H1 (cell line): ENCODE results near the gene CHST10. TPM values are rescaled to one million over a fixed set of nuclear protein-coding genes. Genes with fewer than 3 reads are reported as not detected.

Experiments
- CTCF ChIA-PET: fragments of 300-600 bp; sonication (Branson Sonifier 250); formaldehyde crosslinking; loops from one replicate; lab custom pipeline; 2021; ENCODE audit not compliant: partially characterized antibody; lab: Charles Lee
- POLR2A ChIA-PET: fragments of 300-600 bp; sonication (Branson Sonifier 250); formaldehyde crosslinking; loops from one replicate; lab custom pipeline; 2021; ENCODE audit warnings: inconsistent platforms; ENCODE audit not compliant: partially characterized antibody; lab: Charles Lee
- DNase-seq, 2 experiments: peaks; one replicate each; pipeline versions ENCODE4 v3.0.0 to v3.0.0-alpha.2; 2010 to 2022; ENCODE audit warnings: low spot score in 2 of 2, low read depth in 1 of 2, mixed read lengths in 1 of 2
- FAIRE-seq: peaks from 2 replicates; lab custom pipeline; 2011; peaks lifted over from hg19 to GRCh38; lab: Jason Lieb, UNC
- H2AFZ ChIP-seq: 2 replicates; pipeline ENCODE4 v1.8.1; 2012; ENCODE audit warnings: low read length, inconsistent platforms
- H2AK5ac ChIP-seq: 2 replicates; pipeline ENCODE4 v1.6.1; 2013; ENCODE audit warnings: low read depth, low read length
- H2BK120ac ChIP-seq: replicated peaks from 2 replicates; pipeline ENCODE3; 2013; ENCODE audit warnings: low read depth, low read length, inconsistent platforms
- H2BK12ac ChIP-seq: 2 replicates; pipeline ENCODE4 v1.6.1; 2013; ENCODE audit warnings: low read depth, low read length
- H2BK15ac ChIP-seq: 2 replicates; pipeline ENCODE4 v1.6.1; 2013; ENCODE audit warnings: low read length
- H2BK20ac ChIP-seq: 2 replicates; pipeline ENCODE4 v1.6.1; 2013; ENCODE audit warnings: low read length
- H2BK5ac ChIP-seq: 2 replicates; pipeline ENCODE4 v1.6.1; 2013; ENCODE audit warnings: low read depth, low read length
- H3K14ac ChIP-seq: 2 replicates; pipeline ENCODE4 v1.6.1; 2013; ENCODE audit warnings: inconsistent platforms; ENCODE audit not compliant: insufficient read length
- H3K18ac ChIP-seq: 2 replicates; pipeline ENCODE4 v1.6.1; 2013; ENCODE audit warnings: low read length; ENCODE audit errors: extremely low read depth
- H3K23ac ChIP-seq: 2 replicates; pipeline ENCODE4 v1.6.1; 2013; ENCODE audit warnings: inconsistent platforms; ENCODE audit not compliant: insufficient read length
- H3K23me2 ChIP-seq: 2 replicates; pipeline ENCODE4 v1.6.1; 2013; ENCODE audit warnings: low read depth, low read length
- H3K27ac ChIP-seq: 2 replicates; pipeline ENCODE4 v1.6.1; 2011; ENCODE audit warnings: low read depth, low read length, inconsistent platforms
- H3K27me3 ChIP-seq, 4 experiments: replicated peaks in 1 of 4; 1 replicate in 1 of 4; 2 replicates in 3 of 4; pipeline versions ENCODE4 v1.6.1 to v1.8.1; 2011 to 2013; ENCODE audit warnings: low read length in 3 of 4, mild to moderate bottlenecking in 3 of 4, inconsistent platforms in 2 of 4, mixed read lengths in 2 of 4, moderate library complexity in 1 of 4; ENCODE audit not compliant: control insufficient read depth in 3 of 4, insufficient read depth in 3 of 4; ENCODE audit errors: extremely low read depth in 1 of 4
- H3K36me3 ChIP-seq, 4 experiments: 2 replicates each; pipeline versions ENCODE4 v1.6.1 to v1.8.1; 2011 to 2013; ENCODE audit warnings: mild to moderate bottlenecking in 4 of 4, low read length in 3 of 4, moderate library complexity in 2 of 4, control low read depth in 1 of 4, inconsistent platforms in 1 of 4; ENCODE audit not compliant: insufficient read depth in 4 of 4, control insufficient read depth in 2 of 4
- H3K4ac ChIP-seq: replicated peaks from 2 replicates; pipeline ENCODE3; 2013; ENCODE audit warnings: low read length, low read depth, mixed read lengths, inconsistent platforms; ENCODE audit not compliant: insufficient read length
- H3K4me1 ChIP-seq, 4 experiments: replicated peaks in 1 of 4; 1 replicate in 1 of 4; 2 replicates in 3 of 4; pipeline versions ENCODE4 v1.6.1 to v1.8.1; 2011 to 2013; ENCODE audit warnings: low read length in 3 of 4, inconsistent platforms in 2 of 4, mixed read lengths in 1 of 4; ENCODE audit not compliant: insufficient read depth in 4 of 4, control insufficient read depth in 3 of 4
- H3K4me2 ChIP-seq, 2 experiments: 2 replicates each; pipeline versions ENCODE4 v1.6.1 to v1.8.1; 2011 to 2013; ENCODE audit warnings: low read depth in 2 of 2, low read length in 2 of 2, control low read depth in 1 of 2, inconsistent platforms in 1 of 2, mild to moderate bottlenecking in 1 of 2; ENCODE audit not compliant: insufficient read depth in 1 of 2
- H3K4me3 ChIP-seq, 4 experiments: fragments of 200-600, 300-600 bp in 1 of 4; sonication (generic), shearing (Covaris generic), sonication (Bioruptor Twin) in 1 of 4; 2 replicates each; pipeline versions ENCODE4 v1.5.1 to v1.8.1; 2011 to 2016; ENCODE audit warnings: low read length in 4 of 4, low read depth in 3 of 4, control low read depth in 2 of 4, inconsistent platforms in 2 of 4, mild to moderate bottlenecking in 2 of 4, mixed read lengths in 1 of 4, moderate library complexity in 1 of 4; ENCODE audit not compliant: insufficient read depth in 2 of 4; ENCODE audit errors: extremely low read depth in 1 of 4
- H3K56ac ChIP-seq: replicated peaks from 2 replicates; pipeline ENCODE3; 2013; ENCODE audit warnings: low read depth, mild to moderate bottlenecking, mixed read lengths, low read length, inconsistent platforms; ENCODE audit not compliant: insufficient read length
- H3K79me1 ChIP-seq: 2 replicates; pipeline ENCODE4 v1.6.1; 2013; ENCODE audit warnings: low read depth, low read length, control low read depth
- H3K79me2 ChIP-seq, 2 experiments: 2 replicates each; pipeline versions ENCODE4 v1.6.1 to v1.8.1; 2012 to 2013; ENCODE audit warnings: low read length in 2 of 2, mild to moderate bottlenecking in 2 of 2, inconsistent platforms in 1 of 2; ENCODE audit not compliant: insufficient read depth in 2 of 2, control insufficient read depth in 1 of 2
- H3K9ac ChIP-seq, 4 experiments: replicated peaks in 1 of 4; 1 replicate in 1 of 4; 2 replicates in 3 of 4; pipeline versions ENCODE4 v1.6.1 to v1.8.1; 2011 to 2013; ENCODE audit warnings: low read depth in 3 of 4, low read length in 3 of 4, control low read depth in 2 of 4, mild to moderate bottlenecking in 2 of 4, moderate library complexity in 2 of 4, inconsistent platforms in 1 of 4; ENCODE audit errors: extremely low read depth in 1 of 4
- H3K9me3 ChIP-seq, 2 experiments: 2 replicates each; pipeline versions ENCODE4 v1.6.1 to v1.8.1; 2012 to 2013; ENCODE audit warnings: mild to moderate bottlenecking in 2 of 2, moderate library complexity in 2 of 2, control low read depth in 1 of 2, inconsistent platforms in 1 of 2, low read depth in 1 of 2, low read length in 1 of 2, mixed read lengths in 1 of 2; ENCODE audit not compliant: insufficient read depth in 2 of 2
- H4K20me1 ChIP-seq, 2 experiments: replicated peaks in 1 of 2; 2 replicates each; pipeline versions ENCODE3 to v1.8.1; 2011 to 2013; ENCODE audit warnings: inconsistent platforms in 2 of 2, low read length in 2 of 2, mild to moderate bottlenecking in 1 of 2; ENCODE audit not compliant: insufficient read depth in 2 of 2, control insufficient read depth in 1 of 2
- H4K5ac ChIP-seq: 2 replicates; pipeline ENCODE4 v1.6.1; 2013; ENCODE audit warnings: low read length, low read depth, mixed read lengths, inconsistent platforms; ENCODE audit not compliant: insufficient read length
- H4K8ac ChIP-seq: 2 replicates; pipeline ENCODE4 v1.8.0; 2013; ENCODE audit warnings: mild to moderate bottlenecking, moderate library complexity, low read length, inconsistent platforms; ENCODE audit not compliant: insufficient read depth; ENCODE audit errors: extremely low read depth
- H4K91ac ChIP-seq: replicated peaks from 2 replicates; pipeline ENCODE3; 2013; ENCODE audit warnings: low read length, mixed read lengths, inconsistent platforms; ENCODE audit not compliant: insufficient read length
- ASH2L ChIP-seq: fragments of 200-600, 300-600 bp; sonication (generic); IDR thresholded peaks from one replicate; pipeline ENCODE4 v1.7.1; 2017; ENCODE audit warnings: low read length
- BACH1 ChIP-seq: IDR thresholded peaks from 2 replicates; pipeline ENCODE4 v1.6.1; 2012; ENCODE audit warnings: low read length, improper control_type of control experiment
- CHD1 ChIP-seq: IDR thresholded peaks from 2 replicates; pipeline ENCODE4 v1.6.1; 2012; ENCODE audit warnings: low read depth, low read length, improper control_type of control experiment
- E2F6 ChIP-seq: IDR thresholded peaks from 2 replicates; pipeline ENCODE4 v1.6.1; 2012; ENCODE audit warnings: inconsistent platforms
- GABPA ChIP-seq: IDR thresholded peaks from 2 replicates; pipeline ENCODE4 v1.6.1; 2011; ENCODE audit warnings: mild to moderate bottlenecking, low read length, moderate library complexity, borderline replicate concordance; ENCODE audit not compliant: insufficient read depth
- JUN ChIP-seq: IDR thresholded peaks from 2 replicates; pipeline ENCODE4 v1.6.1; 2011; ENCODE audit warnings: low read depth, mild to moderate bottlenecking, improper control_type of control experiment, low read length
- JUND ChIP-seq: IDR thresholded peaks from 2 replicates; pipeline ENCODE4 v1.6.1; 2011; ENCODE audit warnings: mild to moderate bottlenecking, improper control_type of control experiment, low read length
- KDM5A ChIP-seq: fragments of 200-600 bp; IDR thresholded peaks from 2 replicates; pipeline ENCODE4 v1.7.1; 2012; ENCODE audit warnings: mild to moderate bottlenecking, low read length, inconsistent platforms, mixed read lengths
- NANOG ChIP-seq: IDR thresholded peaks from 2 replicates; pipeline ENCODE4 v1.6.1; 2011; ENCODE audit warnings: low read length, low read depth, mild to moderate bottlenecking, inconsistent platforms; ENCODE audit not compliant: insufficient read depth, poor library complexity, severe bottlenecking
- PHF8 ChIP-seq: fragments of 200-600 bp; sonication (generic); conservative IDR thresholded peaks from 2 replicates; pipeline ENCODE4 v1.7.1; 2012; ENCODE audit warnings: low read depth, mild to moderate bottlenecking, inconsistent platforms, low read length, moderate library complexity
- SIRT6 ChIP-seq: IDR thresholded peaks from one replicate; pipeline ENCODE4 v1.7.1; 2012; ENCODE audit warnings: low read length, inconsistent platforms
- SP1 ChIP-seq: IDR thresholded peaks from 2 replicates; pipeline ENCODE4 v1.6.1; 2011; ENCODE audit warnings: low read depth, low read length
- WGBS, 2 experiments: shearing (Covaris generic) in 1 of 2; methylation state at CpG; one replicate each; pipeline versions ENCODE4 v1.1.6 to v1.1.7; 2013 to 2015; ENCODE audit warnings: low lambda C conversion rate in 2 of 2, mixed read lengths in 2 of 2, inconsistent platforms in 1 of 2, low coverage in 1 of 2, missing lambda C conversion rate in 1 of 2; ENCODE audit not compliant: insufficient replicate concordance in 2 of 2, insufficient coverage in 1 of 2, insufficient read length in 1 of 2; ENCODE audit errors: extremely low coverage in 1 of 2, missing lambda C conversion rate in 1 of 2; 5-methylcytosine and 5-hydroxymethylcytosine counted together
- polyA plus RNA-seq, 7 experiments: library from polyadenylated mRNA; depleted of rRNA in 3 of 7; stranded (reverse) in 5 of 7; unstranded in 2 of 7; fragments of >200 nt in 5 of 7; fragments of 200-250 nt in 2 of 7; gene quantifications; 1 replicate in 5 of 7; 2 replicates in 1 of 7; 4 replicates in 1 of 7; pipeline versions ENCODE4 v1.2.1 to v1.2.3, GENCODE V29; 2011 to 2013; ENCODE audit warnings: missing spikeins in 2 of 7, mixed read lengths in 2 of 7
- total RNA-seq: library from RNA; stranded (reverse); fragmentation: NEBNext Ultra II Directional; extraction: Animal tissue kit (Norgen Biotek cat#: 25700); gene quantifications from 2 replicates; pipeline ENCODE4 v1.2.1, GENCODE V29; 2021

The CHST10 gene
- total and polyA plus RNA-seq, 2 of the 8 experiments (the other 6 are each of a cell fraction or from before 2014, with no cell fraction given): 27.3 to 29.1 TPM

DNA sequence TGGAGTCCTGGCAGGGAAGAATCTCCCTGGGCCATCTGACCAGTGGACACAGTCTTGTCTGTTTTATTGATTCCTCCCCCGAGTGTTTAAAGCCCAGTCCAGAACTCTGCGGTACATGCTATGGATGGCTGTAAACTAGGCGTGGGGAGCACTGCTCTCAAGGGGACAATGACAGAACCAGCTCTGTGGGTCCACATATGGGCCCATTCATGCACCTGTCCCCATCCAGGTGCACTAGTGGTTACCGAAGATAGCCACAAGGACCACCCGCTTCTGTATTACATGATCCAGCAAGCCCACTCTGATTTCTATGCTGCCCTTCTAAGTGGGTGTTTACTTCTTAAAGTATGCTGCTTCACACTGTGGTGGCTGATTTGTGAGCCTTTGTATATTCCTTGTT is 21.0 kb downstream of the CHST10 start:
- Histone ChIP-seq H3K9ac (no peak overlapping the region), H3K18ac (no peak overlapping the region), H4K20me1 (peaks cover 0 to 1% of the 10 kb centered on the region in 2 experiments), H3K4me3 (no peak overlapping the region), H3K79me1 (no peaks in the 10 kb centered on the region; the same call in 1 of the 2 replicates), H2BK20ac (no peak overlapping the region), H2BK5ac (no peak overlapping the region), H3K56ac (no peak overlapping the region), H2AK5ac (no peak overlapping the region), H3K23me2 (no peaks in the 10 kb centered on the region), H3K4me1 (no peaks in the 10 kb centered on the region), H2BK120ac (no peak overlapping the region), H3K14ac (no peak overlapping the region), H2AFZ (no peak overlapping the region), H3K4me2 (no peak overlapping the region), H3K27me3 (no peaks in the 10 kb centered on the region), H3K4ac (no peak overlapping the region), H3K9me3 (no peaks in the 10 kb centered on the region), H2BK15ac (no peak overlapping the region), H3K36me3 (peaks cover 2 to 26% (median 23%) of the 10 kb centered on the region in 4 experiments), H4K5ac (no peak overlapping the region), H3K79me2 (no peaks in the 10 kb centered on the region), H4K91ac (no peak overlapping the region), H3K23ac (no peak overlapping the region), H2BK12ac (no peak overlapping the region), H4K8ac (no peak overlapping the region), H3K27ac (no peak overlapping the region)
- CTCF ChIA-PET: interaction anchor here (1.9 to 4.8 kb wide), 3 partner anchors 11 to 134 kb away, joined by 4 to 16 read pairs (median 7); no protein-coding TSS in a partner anchor
- no peak for FAIRE-seq
- no peak for TF ChIP-seq E2F6
- no peak for TF ChIP-seq NANOG
- no peak for TF ChIP-seq ASH2L
- TF ChIP-seq SP1: no peak
- TF ChIP-seq SIRT6: no peak
- no peak for TF ChIP-seq JUND
- no peak for TF ChIP-seq JUN
- no peak for TF ChIP-seq CHD1
- TF ChIP-seq PHF8: no peak
- TF ChIP-seq GABPA: no peak
- TF ChIP-seq BACH1: no peak
- no peak for TF ChIP-seq KDM5A
- POLR2A ChIA-PET: no interaction called here
- no peak for DNase-seq
- 93% methylated on average over 5 of the region's 5 CpGs; no CpG with 5 or more reads in 1 of the 2 experiments for WGBS, 2 experiments
